Activated T-helper 9 cell treated with anti-CD3 and anti-CD28 coated beads, Interleukin-2, amount 50 U/mL, for 16 hours (primary cell): Measurements from ENCODE around the gene DUOXA1.

Experiments used
- DNase-seq: peaks from one replicate; pipeline ENCODE4 v3.0.0-alpha.2; 2020; ENCODE audit warnings: low read depth

The DUOXA1 gene, protein sequence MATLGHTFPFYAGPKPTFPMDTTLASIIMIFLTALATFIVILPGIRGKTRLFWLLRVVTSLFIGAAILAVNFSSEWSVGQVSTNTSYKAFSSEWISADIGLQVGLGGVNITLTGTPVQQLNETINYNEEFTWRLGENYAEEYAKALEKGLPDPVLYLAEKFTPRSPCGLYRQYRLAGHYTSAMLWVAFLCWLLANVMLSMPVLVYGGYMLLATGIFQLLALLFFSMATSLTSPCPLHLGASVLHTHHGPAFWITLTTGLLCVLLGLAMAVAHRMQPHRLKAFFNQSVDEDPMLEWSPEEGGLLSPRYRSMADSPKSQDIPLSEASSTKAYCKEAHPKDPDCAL

GRCh38 chr15:45129651-45130129 lies at the start of gene DUOXA1, which contains the start of gene DUOX1:
TSS of gene DUOXA1 (minus strand) at chr15:45129879. CDS start at chr15:45123014, 6,865 bp downstream.
TSS of gene DUOX1 (plus strand) at chr15:45129994. CDS start at chr15:45131967, 1,973 bp downstream.
- DNase-seq: no peak

DNA sequence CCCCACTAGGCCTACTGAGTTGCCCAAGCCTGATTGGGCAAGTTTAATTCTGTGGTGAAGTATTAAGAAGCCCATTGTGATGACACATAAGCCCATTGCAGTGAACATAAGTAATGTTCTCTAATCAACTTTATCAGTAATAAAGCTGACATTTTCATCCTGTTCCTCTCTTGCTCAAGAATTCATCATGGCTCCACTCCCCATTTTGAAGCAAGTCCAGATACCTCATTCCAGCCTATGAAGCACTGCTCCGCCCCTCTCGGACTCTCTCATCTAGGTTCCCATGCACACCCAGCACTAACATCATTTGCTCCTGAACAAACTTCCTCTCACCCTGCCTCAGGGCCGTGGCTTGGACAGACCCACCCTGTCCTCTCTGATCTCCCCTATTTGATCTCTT lies 47.6 kb upstream of the DUOXA1 start:
- DNase-seq: no peak

DNA sequence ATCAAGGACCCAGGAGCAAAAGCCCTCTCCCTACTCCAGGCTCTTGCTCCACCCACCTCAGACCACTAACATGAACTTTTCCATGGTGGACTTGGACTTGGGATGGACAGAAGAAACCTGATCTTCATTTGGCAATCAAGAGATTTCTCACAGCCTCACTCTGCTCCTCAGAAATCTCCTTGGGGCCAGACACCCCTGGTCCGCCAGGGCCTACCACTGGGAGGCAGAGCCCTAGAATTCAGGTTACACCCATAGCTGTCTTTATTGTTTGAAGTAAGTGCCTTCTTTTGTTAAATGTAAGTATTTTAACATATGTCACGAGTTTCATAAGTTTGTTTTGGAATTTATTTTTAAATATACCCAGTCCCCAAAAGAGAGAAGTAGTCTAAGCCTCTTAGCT lies 44.9 kb upstream of the DUOXA1 start:
- DNase-seq: no peak

DNA sequence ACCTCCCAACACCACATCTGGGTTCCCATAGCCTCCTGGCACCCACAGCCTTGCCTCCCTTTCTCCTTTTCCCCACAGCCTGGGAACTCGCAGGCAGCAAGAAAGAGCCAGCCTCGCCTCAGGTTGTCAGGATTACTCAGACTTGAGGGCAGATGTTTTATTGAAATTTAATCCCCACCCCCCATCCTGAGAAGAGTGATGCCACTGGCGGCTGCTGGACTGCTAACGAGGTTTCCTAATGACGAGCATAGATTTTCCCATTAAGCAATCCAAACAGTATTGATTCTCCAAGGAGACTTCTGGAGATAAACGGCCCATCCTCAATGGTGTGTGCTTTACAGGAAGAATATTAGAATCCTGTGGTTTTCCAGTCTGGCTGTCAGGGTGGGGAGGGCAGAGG lies 44.4 kb upstream of the DUOXA1 start:
- no peak for DNase-seq

GRCh38 chr15:45171912-45172311 lies 42.2 kb upstream of the DUOXA1 start:
- DNase-seq: no peak

- DNase-seq: no peak
Observed at GRCh38 chr15:45169608-45170480, 40.2 kb upstream of the DUOXA1 start.

DNA sequence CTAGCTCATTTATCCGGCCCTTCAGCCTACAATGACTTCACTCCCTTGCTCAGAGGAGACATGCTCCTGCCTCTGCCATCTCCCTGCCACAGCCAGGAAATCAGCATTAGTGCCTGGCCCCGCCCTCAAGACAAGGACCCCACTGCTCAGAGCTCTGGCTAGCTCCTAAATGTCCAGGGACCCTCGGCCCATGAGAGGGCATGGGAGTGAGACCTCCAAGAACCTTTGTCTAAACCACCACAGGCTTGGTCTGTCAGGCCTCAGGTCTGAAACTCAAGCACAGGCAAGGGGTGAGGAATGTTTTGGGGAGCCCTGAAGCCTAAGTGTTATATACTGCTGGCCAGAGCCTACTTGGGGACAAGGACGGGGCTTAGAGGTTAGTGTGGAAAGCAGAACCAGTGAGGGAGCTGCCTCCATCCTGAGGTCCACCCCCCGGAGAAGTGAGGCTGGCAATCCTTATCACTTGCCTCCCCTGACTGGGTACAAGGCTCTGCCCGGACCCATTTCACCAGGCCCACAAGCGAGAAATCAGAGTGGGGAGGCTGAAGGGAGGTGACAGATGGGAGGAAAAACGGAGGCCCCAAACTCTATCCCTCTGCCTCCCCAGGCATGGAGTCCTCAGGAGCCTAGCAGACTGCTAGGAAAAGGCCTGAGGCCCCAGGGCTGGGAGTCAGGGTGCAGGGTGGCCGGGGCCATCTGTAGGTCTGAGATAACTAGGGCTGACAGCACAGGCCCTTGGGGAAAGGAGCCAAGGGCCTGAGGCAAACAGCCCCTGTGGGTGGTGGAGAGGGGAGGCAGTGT lies 39.3 kb upstream of the DUOXA1 start:
- DNase-seq: no peak

GRCh38 chr15:45168286-45168685 lies 38.6 kb upstream of the DUOXA1 start:
- DNase-seq: no peak

GRCh38 chr15:45167631-45168205 lies 38.0 kb upstream of the DUOXA1 start:
- no peak for DNase-seq

- peak; percentile 73 for DNase-seq
Observed at GRCh38 chr15:45166834-45167630, 37.4 kb upstream of the DUOXA1 start.

GRCh38 chr15:45165536-45165935 lies 35.9 kb upstream of the DUOXA1 start:
- DNase-seq: no peak

DNA sequence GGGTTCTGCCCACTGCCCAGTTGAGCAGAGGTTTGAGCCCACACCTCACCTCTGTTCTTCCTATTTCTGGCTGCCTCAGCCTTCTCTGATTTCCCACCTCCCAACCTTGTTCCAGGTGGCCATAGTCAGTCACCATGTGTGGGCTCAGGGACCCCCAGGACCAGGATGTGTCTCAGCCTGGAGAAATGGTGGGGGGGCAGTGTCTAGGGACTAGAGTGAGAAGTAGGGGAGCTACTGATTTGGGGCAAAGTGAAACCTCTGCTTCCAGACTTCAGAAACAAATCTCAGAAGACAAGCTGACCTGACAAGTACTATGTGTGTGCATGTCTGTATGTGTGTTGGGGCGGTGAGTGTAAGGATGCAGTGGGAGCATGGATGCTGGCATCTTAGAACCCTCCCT lies 35.2 kb upstream of the DUOXA1 start:
- DNase-seq: no peak

DNA sequence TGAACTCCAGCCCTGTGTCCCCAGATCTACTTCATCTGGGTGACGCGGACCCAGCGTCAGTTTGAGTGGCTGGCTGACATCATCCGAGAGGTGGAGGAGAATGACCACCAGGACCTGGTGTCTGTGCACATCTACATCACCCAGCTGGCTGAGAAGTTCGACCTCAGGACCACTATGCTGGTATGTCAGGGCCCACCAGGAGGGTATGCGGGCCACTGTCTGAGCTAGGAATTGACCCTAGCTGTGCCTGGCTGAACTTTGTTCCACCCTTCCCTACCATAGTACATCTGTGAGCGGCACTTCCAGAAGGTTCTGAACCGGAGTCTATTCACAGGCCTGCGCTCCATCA lies 33.8 kb upstream of the DUOXA1 start:
- no peak for DNase-seq

DNA sequence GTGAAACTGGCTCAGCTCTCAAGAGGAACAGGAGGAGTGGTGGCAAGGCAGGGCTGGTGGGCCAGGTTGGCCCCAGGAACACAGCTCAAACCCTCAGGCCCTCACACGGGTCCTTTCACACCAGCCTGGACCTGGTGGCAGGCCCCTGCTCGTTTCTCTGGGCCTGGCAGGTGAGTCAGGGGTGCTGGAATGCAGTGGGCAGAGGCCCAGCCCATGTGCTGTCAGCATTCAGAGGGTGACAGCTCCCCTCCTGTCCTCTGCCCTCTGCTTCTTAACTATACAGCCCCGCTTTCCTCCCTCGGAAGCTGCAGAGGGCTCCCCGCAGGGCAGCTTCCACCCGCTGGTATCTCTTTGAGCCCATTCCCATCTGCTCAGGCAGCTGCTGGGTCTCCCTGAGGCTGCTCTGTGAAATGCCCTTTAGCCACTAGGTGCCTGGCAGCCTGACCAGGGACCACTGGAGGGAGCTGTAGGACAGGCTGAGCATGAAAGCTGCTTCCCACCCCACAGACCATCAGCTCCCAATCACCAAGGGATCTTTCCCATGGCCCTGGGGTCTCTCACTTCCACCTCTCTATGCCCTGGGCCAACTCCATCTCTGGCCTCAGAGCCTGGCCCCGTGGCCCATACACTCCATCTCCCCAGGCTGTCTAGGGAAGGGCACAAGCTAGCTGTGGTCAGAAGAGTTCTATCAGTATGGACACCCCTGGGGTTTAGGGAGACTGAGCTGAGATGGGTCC lies 33.3 kb upstream of the DUOXA1 start:
- peak; percentile 40 for DNase-seq

DNA sequence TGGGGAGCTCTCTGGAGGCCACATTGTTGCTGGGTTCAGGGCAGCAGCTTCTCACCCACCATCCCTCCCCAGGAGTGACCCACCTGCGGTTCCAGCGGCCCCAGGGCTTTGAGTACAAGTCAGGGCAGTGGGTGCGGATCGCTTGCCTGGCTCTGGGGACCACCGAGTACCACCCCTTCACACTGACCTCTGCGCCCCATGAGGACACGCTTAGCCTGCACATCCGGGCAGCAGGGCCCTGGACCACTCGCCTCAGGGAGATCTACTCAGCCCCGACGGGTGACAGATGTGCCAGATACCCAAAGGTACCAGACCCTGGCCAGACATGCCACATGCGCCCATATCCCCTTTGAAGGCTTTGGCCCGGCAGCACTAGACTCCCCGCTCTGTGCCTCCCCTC lies 32.0 kb upstream of the DUOXA1 start:
- DNase-seq: no peak

GRCh38 chr15:45157974-45158373 lies 28.3 kb upstream of the DUOXA1 start:
- no peak for DNase-seq

- DNase-seq: no peak
Observed at GRCh38 chr15:45156744-45157455, 27.2 kb upstream of the DUOXA1 start.

DNA sequence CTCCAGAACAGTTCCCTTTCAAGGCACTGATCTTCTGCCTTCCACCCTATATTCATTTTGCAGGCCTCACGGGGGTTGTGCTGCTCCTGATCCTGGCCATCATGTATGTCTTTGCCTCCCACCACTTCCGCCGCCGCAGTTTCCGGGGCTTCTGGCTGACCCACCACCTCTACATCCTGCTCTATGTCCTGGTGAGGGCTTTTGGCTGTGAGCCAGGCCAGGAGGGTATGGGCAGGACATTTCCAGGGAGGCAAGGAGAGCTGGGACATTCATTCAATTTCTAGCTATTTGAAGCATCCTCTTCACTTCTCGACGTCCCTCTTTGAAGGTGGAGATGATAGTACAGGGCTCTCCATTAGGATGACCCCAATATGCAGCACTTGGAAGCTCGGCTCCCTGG lies 26.1 kb upstream of the DUOXA1 start:
- no peak for DNase-seq

- DNase-seq: no peak
Observed at GRCh38 chr15:45151998-45152828, 22.5 kb upstream of the DUOXA1 start.
